CD14-positive monocyte (primary cell): ENCODE measurements around the gene IFT27. TPM values are rescaled to one million over a fixed set of nuclear protein-coding genes. Genes with fewer than 3 reads are reported as not detected.

ENCODE experiments used
- DNase-seq, 3 donors: peaks; one replicate each; pipeline ENCODE4 v3.0.0-alpha.2; 2011 to 2022
- H2AFZ ChIP-seq: 2 replicates; pipeline ENCODE4 v1.6.0; 2012; ENCODE audit warnings: mild to moderate bottlenecking, low read depth, low read length, inconsistent platforms; ENCODE audit not compliant: insufficient read depth, poor library complexity, severe bottlenecking
- H3K27ac ChIP-seq, 2 donors: 1 replicate in 1 of 2; 2 replicates in 1 of 2; pipeline ENCODE4 v1.5.1; 2012 to 2013; ENCODE audit warnings: low read length in 2 of 2, control low read depth in 1 of 2, inconsistent platforms in 1 of 2, low read depth in 1 of 2, mild to moderate bottlenecking in 1 of 2
- H3K27me3 ChIP-seq, 2 donors: one replicate each; pipeline versions ENCODE4 v1.6.0 to v1.6.1; 2011 to 2013; ENCODE audit warnings: low read length in 2 of 2; ENCODE audit not compliant: control insufficient read depth in 2 of 2, insufficient read depth in 2 of 2
- H3K36me3 ChIP-seq, 2 donors: replicated peaks in 1 of 2; 1 replicate in 1 of 2; 2 replicates in 1 of 2; pipeline versions ENCODE4 v1.5.1 to v1.6.1; 2012 to 2013; ENCODE audit warnings: low read length in 2 of 2, control low read depth in 1 of 2, inconsistent platforms in 1 of 2, mild to moderate bottlenecking in 1 of 2; ENCODE audit not compliant: insufficient read depth in 2 of 2, control insufficient read depth in 1 of 2
- H3K4me1 ChIP-seq, 2 donors: 1 replicate in 1 of 2; 2 replicates in 1 of 2; pipeline versions ENCODE4 v1.5.1 to v1.6.1; 2012 to 2013; ENCODE audit warnings: low read length in 2 of 2, control low read depth in 1 of 2, inconsistent platforms in 1 of 2, mild to moderate bottlenecking in 1 of 2, moderate library complexity in 1 of 2; ENCODE audit not compliant: insufficient read depth in 2 of 2, control insufficient read depth in 1 of 2
- H3K4me2 ChIP-seq: replicated peaks from 2 replicates; pipeline ENCODE3; 2012; ENCODE audit warnings: low read length, moderate library complexity, mild to moderate bottlenecking; ENCODE audit not compliant: poor library complexity, severe bottlenecking; ENCODE audit errors: extremely low read depth
- H3K4me3 ChIP-seq, 3 experiments: fragments of 200-600 bp in 1 of 3; sonication (generic) in 1 of 3; replicated peaks in 1 of 3; 1 replicate in 2 of 3; 2 replicates in 1 of 3; pipeline ENCODE4 v1.5.1; 2011 to 2013; ENCODE audit warnings: low read length in 3 of 3, mild to moderate bottlenecking in 3 of 3, control low read depth in 2 of 3, low read depth in 2 of 3, inconsistent platforms in 1 of 3, moderate library complexity in 1 of 3
- H3K79me2 ChIP-seq: 2 replicates; pipeline ENCODE4 v1.6.0; 2012; ENCODE audit warnings: mild to moderate bottlenecking, control low read depth, inconsistent platforms, low read length, moderate library complexity; ENCODE audit not compliant: insufficient read depth
- H3K9ac ChIP-seq: 2 replicates; pipeline ENCODE4 v1.6.0; 2017; ENCODE audit warnings: low read length, mild to moderate bottlenecking; ENCODE audit not compliant: insufficient read depth, poor library complexity, severe bottlenecking
- H3K9me3 ChIP-seq, 2 donors: replicated peaks in 1 of 2; 1 replicate in 1 of 2; 2 replicates in 1 of 2; pipeline versions ENCODE4 v1.5.1 to v1.6.1; 2012 to 2013; ENCODE audit warnings: low read length in 2 of 2, control low read depth in 1 of 2; ENCODE audit not compliant: control insufficient read depth in 1 of 2, insufficient read depth in 1 of 2
- H4K20me1 ChIP-seq: 2 replicates; pipeline ENCODE4 v1.6.0; 2012; ENCODE audit warnings: mild to moderate bottlenecking, low read length, control low read depth, moderate library complexity; ENCODE audit not compliant: insufficient read depth
- H3K27ac Mint-ChIP-seq, 7 donors: one replicate each; pipeline ENCODE4 v1.8.0; 2020; ENCODE audit warnings: mild to moderate bottlenecking in 7 of 7, mixed read lengths in 7 of 7, moderate library complexity in 6 of 7, inconsistent platforms in 2 of 7
- H3K27me3 Mint-ChIP-seq, 3 donors: one replicate each; pipeline ENCODE4 v1.8.0; 2021 to 2022; ENCODE audit warnings: low read depth in 3 of 3, mild to moderate bottlenecking in 3 of 3, mixed read lengths in 3 of 3, moderate library complexity in 3 of 3, inconsistent platforms in 1 of 3
- H3K36me3 Mint-ChIP-seq, 2 donors: one replicate each; pipeline ENCODE4 v1.8.0; 2020; ENCODE audit warnings: mixed read lengths in 2 of 2, inconsistent platforms in 1 of 2, mild to moderate bottlenecking in 1 of 2
- H3K4me1 Mint-ChIP-seq: one replicate; pipeline ENCODE4 v1.8.0; 2020; ENCODE audit warnings: mild to moderate bottlenecking, mixed read lengths
- H3K4me3 Mint-ChIP-seq, 2 donors: one replicate each; pipeline ENCODE4 v1.8.0; 2020; ENCODE audit warnings: mild to moderate bottlenecking in 2 of 2, mixed read lengths in 2 of 2, moderate library complexity in 1 of 2
- H3K9me3 Mint-ChIP-seq, 7 donors: one replicate each; pipeline ENCODE4 v1.8.0; 2020 to 2022; ENCODE audit warnings: mixed read lengths in 7 of 7, mild to moderate bottlenecking in 6 of 7, moderate library complexity in 6 of 7, inconsistent platforms in 2 of 7
- CTCF ChIP-seq: fragments of 200-600 bp; IDR thresholded peaks from one replicate; pipeline ENCODE4 v1.8.0; 2022; ENCODE audit warnings: antibody characterized with exemption, mild to moderate bottlenecking
- WGBS: methylation state at CpG from one replicate; pipeline ENCODE4 v1.1.5; 2013; ENCODE audit warnings: missing lambda C conversion rate; ENCODE audit not compliant: insufficient coverage; 5-methylcytosine and 5-hydroxymethylcytosine counted together
- intact Hi-C, 2 donors: fragments of 100-400 bp; cut with micrococcal nuclease; formaldehyde crosslinking; loops; one replicate each; pipeline versions ENCODE4 v1.15.0 to v1.15.1; 2023
- polyA plus RNA-seq, 3 donors: library from polyadenylated mRNA; depleted of rRNA in 1 of 3; unstranded in 2 of 3; stranded (reverse) in 1 of 3; fragments of 300-500 nt in 2 of 3; fragments of >200 nt in 1 of 3; fragmentation: Illumina TruSeq in 2 of 3; gene quantifications; 1 replicate in 2 of 3; 2 replicates in 1 of 3; pipeline ENCODE4 v1.2.3, GENCODE V29; 2012 to 2021

The IFT27 gene
- polyA plus RNA-seq, 3 donors = 12.5 to 16.9 (median 14.6) TPM

- H3K27ac Mint-ChIP-seq = no peak overlapping the region
- 78% methylated on average over 10 of the region's 12 CpGs for WGBS
These were observed 22.2 kb upstream of the IFT27 start for GRCh38 chr22:36797911-36798673.

GRCh38 chr22:36797374-36797773 lies 21.5 kb upstream of the IFT27 start:
- intact Hi-C loops = no loop called here
- H3K4me3 Mint-ChIP-seq = no peak overlapping the region
- Histone ChIP-seq H3K9me3 (no peaks in the 10 kb centered on the region), H3K27me3 (no peaks in the 10 kb centered on the region), H2AFZ (no peak overlapping the region), H3K27ac (no peak overlapping the region), H3K4me3 (no peak overlapping the region), H4K20me1 (no peaks in the 10 kb centered on the region), H3K36me3 (no peaks in the 10 kb centered on the region), H3K4me2 (no peak overlapping the region), H3K4me1 (peaks cover 0 to 3% of the 10 kb centered on the region in 2 donors), H3K79me2 (no peaks in the 10 kb centered on the region), H3K9ac (no peak overlapping the region)
- peaks cover 4% of the 10 kb centered on the region for H3K4me1 Mint-ChIP-seq
- H3K27me3 Mint-ChIP-seq = peaks cover 10 to 21% (median 12%) of the 10 kb centered on the region in 3 donors
- no peaks in the 10 kb centered on the region for H3K9me3 Mint-ChIP-seq
- H3K36me3 Mint-ChIP-seq = no peaks in the 10 kb centered on the region
- no peak for DNase-seq
- 98% methylated on average over 7 of the region's 9 CpGs for WGBS
- H3K27ac Mint-ChIP-seq = no peak overlapping the region
- TF ChIP-seq CTCF = no peak

More at GRCh38 chr22:36797911-36798673, 22.2 kb upstream of the IFT27 start:
- no peak for DNase-seq
- intact Hi-C loops = no loop called here
- H3K4me1 ChIP-seq = peaks cover 0 to 3% of the 10 kb centered on the region in 2 donors
- no peak overlapping the region for H3K4me3 Mint-ChIP-seq
- TF ChIP-seq CTCF = no peak
- no peak overlapping the region for H3K4me2 ChIP-seq
- H3K36me3 ChIP-seq = no peaks in the 10 kb centered on the region
- H3K27me3 Mint-ChIP-seq = peaks cover 10 to 23% (median 11%) of the 10 kb centered on the region in 3 donors
- H3K4me3 ChIP-seq = no peak overlapping the region
- no peaks in the 10 kb centered on the region for H3K36me3 Mint-ChIP-seq
- H2AFZ ChIP-seq = no peak overlapping the region
- no peaks in the 10 kb centered on the region for H4K20me1 ChIP-seq
- H3K9me3 Mint-ChIP-seq = no peaks in the 10 kb centered on the region
- H3K79me2 ChIP-seq = no peaks in the 10 kb centered on the region
- no peaks in the 10 kb centered on the region for H3K9me3 ChIP-seq
- H3K27ac ChIP-seq = no peak overlapping the region
- H3K27me3 ChIP-seq = peaks cover 0 to 3% of the 10 kb centered on the region in 2 donors
- peaks cover 4% of the 10 kb centered on the region for H3K4me1 Mint-ChIP-seq
- no peak overlapping the region for H3K9ac ChIP-seq
